HL-60 (cell line): Measurements from ENCODE around the gene DBF4.
"Not testable (repeated sequence)": the region's sequence is repeated elsewhere in the genome, so short reads cannot be mapped to it uniquely, and the experiment has no call there.

Experiments used
- DNase-seq, 2 experiments: peaks; one replicate each; pipeline ENCODE4 v3.0.0-alpha.2; 2010 to 2020; ENCODE audit warnings: low read depth in 1 of 2, low spot score in 1 of 2
- H3K27ac ChIP-seq: fragments of 250-450 bp; sonication (Bioruptor Pico); replicated peaks from 2 replicates; pipeline ENCODE4 v1.5.1; 2020; ENCODE audit warnings: mild to moderate bottlenecking, moderate library complexity
- H3K27me3 ChIP-seq: fragments of 250-450 bp; sonication (Bioruptor Pico); 2 replicates; pipeline ENCODE4 v1.5.1; 2021; ENCODE audit warnings: mild to moderate bottlenecking, moderate library complexity; ENCODE audit not compliant: insufficient read depth, poor library complexity, severe bottlenecking
- H3K4me3 ChIP-seq: replicated peaks from 2 replicates; pipeline ENCODE4 v1.5.1; 2011; ENCODE audit warnings: mild to moderate bottlenecking, control low read depth, low read length; ENCODE audit not compliant: insufficient read depth
- GABPA ChIP-seq: IDR thresholded peaks from 2 replicates; pipeline ENCODE4 v1.6.1; 2012; ENCODE audit warnings: low read depth
- POLR2AphosphoS5 ChIP-seq: IDR thresholded peaks from 2 replicates; pipeline ENCODE4 v1.6.1; 2012; ENCODE audit warnings: low read depth
- SPI1 ChIP-seq: IDR thresholded peaks from 2 replicates; pipeline ENCODE4 v1.6.1; 2012; ENCODE audit warnings: low read depth, mild to moderate bottlenecking, borderline replicate concordance
- TF ChIP-seq, protein P1 (sequence below): IDR thresholded peaks from one replicate; pipeline ENCODE4 v1.5.1; 2011; ENCODE audit warnings: low read length, control low read depth, inconsistent platforms; ENCODE audit not compliant: insufficient read depth
- TF ChIP-seq, protein P2 (sequence below): IDR thresholded peaks from 2 replicates; pipeline ENCODE4 v1.6.1; 2012; ENCODE audit warnings: low read depth; ENCODE audit not compliant: insufficient replicate concordance

DBF4 gene

DNA sequence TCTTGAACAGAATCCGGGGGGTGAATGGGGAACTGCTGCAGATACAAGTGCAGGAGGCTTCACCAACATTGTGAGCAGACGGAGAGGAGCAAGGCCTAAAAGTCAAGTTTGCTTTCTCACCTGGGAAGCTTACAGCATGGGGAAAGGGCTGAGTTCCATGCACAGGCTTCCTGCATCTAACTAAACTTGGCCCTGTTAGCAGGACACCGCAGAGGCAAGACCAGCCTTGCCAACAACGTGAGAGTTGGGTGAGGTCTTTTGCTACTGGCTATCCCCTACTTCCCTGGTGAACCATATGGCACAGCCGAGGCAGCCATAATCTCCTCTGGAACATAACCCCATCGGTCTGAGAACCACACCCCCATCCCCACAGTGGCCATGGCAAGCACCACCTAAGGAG lies 43.6 kb downstream of the DBF4 start:
- no peaks in the 10 kb centered on the region for H3K27me3 ChIP-seq
- no peak overlapping the region for H3K27ac ChIP-seq
- TF ChIP-seq, protein P1, sequence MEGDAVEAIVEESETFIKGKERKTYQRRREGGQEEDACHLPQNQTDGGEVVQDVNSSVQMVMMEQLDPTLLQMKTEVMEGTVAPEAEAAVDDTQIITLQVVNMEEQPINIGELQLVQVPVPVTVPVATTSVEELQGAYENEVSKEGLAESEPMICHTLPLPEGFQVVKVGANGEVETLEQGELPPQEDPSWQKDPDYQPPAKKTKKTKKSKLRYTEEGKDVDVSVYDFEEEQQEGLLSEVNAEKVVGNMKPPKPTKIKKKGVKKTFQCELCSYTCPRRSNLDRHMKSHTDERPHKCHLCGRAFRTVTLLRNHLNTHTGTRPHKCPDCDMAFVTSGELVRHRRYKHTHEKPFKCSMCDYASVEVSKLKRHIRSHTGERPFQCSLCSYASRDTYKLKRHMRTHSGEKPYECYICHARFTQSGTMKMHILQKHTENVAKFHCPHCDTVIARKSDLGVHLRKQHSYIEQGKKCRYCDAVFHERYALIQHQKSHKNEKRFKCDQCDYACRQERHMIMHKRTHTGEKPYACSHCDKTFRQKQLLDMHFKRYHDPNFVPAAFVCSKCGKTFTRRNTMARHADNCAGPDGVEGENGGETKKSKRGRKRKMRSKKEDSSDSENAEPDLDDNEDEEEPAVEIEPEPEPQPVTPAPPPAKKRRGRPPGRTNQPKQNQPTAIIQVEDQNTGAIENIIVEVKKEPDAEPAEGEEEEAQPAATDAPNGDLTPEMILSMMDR: no peak
- TF ChIP-seq GABPA (no peak), SPI1 (no peak), POLR2AphosphoS5 (no peak)
- TF ChIP-seq, protein P2, sequence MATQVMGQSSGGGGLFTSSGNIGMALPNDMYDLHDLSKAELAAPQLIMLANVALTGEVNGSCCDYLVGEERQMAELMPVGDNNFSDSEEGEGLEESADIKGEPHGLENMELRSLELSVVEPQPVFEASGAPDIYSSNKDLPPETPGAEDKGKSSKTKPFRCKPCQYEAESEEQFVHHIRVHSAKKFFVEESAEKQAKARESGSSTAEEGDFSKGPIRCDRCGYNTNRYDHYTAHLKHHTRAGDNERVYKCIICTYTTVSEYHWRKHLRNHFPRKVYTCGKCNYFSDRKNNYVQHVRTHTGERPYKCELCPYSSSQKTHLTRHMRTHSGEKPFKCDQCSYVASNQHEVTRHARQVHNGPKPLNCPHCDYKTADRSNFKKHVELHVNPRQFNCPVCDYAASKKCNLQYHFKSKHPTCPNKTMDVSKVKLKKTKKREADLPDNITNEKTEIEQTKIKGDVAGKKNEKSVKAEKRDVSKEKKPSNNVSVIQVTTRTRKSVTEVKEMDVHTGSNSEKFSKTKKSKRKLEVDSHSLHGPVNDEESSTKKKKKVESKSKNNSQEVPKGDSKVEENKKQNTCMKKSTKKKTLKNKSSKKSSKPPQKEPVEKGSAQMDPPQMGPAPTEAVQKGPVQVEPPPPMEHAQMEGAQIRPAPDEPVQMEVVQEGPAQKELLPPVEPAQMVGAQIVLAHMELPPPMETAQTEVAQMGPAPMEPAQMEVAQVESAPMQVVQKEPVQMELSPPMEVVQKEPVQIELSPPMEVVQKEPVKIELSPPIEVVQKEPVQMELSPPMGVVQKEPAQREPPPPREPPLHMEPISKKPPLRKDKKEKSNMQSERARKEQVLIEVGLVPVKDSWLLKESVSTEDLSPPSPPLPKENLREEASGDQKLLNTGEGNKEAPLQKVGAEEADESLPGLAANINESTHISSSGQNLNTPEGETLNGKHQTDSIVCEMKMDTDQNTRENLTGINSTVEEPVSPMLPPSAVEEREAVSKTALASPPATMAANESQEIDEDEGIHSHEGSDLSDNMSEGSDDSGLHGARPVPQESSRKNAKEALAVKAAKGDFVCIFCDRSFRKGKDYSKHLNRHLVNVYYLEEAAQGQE: no peak
- no peak for DNase-seq
- H3K4me3 ChIP-seq: no peak overlapping the region

DNA sequence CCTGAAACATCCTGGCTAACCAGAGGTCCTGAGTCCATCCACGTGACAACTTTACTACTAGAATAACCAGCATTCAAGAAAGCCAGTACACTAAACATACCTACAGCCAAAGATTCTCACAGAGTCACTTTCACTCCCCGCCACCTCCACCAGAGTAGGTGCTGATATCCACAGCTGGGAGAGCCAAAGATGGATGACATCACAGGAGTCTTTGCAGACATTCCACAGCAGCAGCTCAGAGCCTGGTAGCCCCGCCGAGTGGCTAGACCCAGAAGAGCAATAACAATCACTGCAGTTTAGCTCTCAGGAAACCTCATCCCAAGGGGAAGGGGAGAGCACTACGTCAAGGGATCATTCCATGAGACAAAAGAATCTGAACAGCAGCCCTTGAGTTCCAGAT lies 44.3 kb downstream of the DBF4 start:
- TF ChIP-seq, protein P1: no peak
- TF ChIP-seq GABPA: no peak
- no peak for TF ChIP-seq POLR2AphosphoS5
- TF ChIP-seq, protein P2: no peak
- no peak for TF ChIP-seq SPI1
- H3K27ac ChIP-seq: no peak overlapping the region
- no peak for DNase-seq
- H3K4me3 ChIP-seq: no peak overlapping the region
- no peaks in the 10 kb centered on the region for H3K27me3 ChIP-seq

DNA sequence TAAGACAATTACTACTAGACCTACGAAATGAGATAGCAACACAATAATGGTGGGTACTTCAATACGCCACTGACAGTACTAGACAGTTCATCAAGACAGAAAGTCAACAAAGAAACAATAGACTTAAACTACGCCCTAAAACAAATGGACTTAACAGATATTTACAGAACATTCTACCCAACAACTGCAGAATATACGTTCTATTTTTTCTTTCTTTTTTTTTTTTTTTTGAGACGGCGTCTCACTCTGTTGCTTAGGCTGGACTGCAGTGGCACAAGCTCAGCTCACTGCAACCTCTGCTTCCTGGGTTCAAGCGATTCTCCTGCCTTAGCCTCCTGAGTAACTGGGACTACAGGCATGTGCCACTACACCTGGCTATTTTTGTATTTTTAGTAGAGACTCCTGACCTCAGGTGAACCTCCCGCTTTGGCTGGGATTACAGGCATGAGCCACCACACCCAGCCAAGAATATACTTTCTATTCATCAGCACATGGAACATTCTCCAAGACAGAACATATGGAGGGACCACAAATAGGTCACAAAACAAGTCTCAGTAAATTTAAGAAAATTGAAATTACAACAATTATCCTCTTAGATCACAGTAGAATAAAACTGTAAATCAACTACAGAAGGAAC lies 46.6 kb downstream of the DBF4 start:
- DNase-seq, H3K27me3 ChIP-seq, H3K4me3 ChIP-seq: not testable (repeated sequence)

DNA sequence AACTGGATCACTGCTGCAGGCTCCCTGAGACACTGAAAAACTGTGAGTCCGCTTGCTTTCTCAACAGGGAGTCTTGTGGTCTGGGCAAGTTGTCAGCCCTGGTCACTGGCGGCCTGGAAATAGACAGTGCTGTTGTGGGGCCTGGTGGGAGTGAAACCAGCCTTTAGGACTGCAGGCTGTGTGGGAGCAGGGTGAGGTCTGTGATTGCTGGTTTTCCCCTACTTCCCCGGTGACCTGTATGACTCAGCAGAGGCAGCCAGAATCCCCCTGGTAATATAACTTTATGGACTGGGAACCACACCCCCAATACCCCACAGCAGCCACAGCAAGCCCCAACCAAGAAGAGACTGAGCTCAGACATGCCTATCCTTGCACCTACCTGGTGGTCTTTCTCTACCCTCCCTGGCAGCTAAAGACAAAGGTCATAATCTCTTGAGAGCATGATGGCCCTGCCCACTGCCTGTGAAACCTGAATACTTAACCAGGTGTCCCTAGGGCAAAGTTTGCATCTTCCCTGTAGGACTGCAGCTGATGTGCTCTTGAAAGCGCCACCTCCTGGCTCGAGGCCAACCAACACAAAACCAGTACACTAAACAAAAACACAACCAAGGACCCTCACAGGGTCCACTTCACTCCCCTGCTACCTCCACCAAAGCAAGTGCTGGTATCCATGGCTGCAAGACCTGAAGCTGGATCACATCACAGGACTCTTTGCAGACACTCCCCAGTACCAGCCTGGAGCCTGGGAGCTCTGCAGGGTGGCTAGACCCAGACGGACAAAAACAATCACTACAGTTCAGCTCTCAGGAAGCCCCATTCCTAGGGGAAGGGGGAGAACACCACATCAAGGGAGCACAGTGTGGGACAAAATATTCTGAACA lies 50.5 kb downstream of the DBF4 start:
- TF ChIP-seq, protein P2: no peak
- TF ChIP-seq SPI1 (no peak), GABPA (no peak), POLR2AphosphoS5 (no peak)
- TF ChIP-seq, protein P1: no peak
- DNase-seq: no peak

More for the DNA sequence above, 46.6 kb downstream of the DBF4 start:
- not testable (repeated sequence) for H3K27ac ChIP-seq

More for the DNA sequence above, 50.5 kb downstream of the DBF4 start:
- Histone ChIP-seq H3K27ac (no peak overlapping the region), H3K4me3 (no peak overlapping the region), H3K27me3 (no peaks in the 10 kb centered on the region)
